T1000 (cell line): ENCODE results near the gene IWS1.
"Not testable (repeated sequence)": the region's sequence is repeated elsewhere in the genome, so short reads cannot be mapped to it uniquely, and the experiment has no call there.

Experiments used
- DNase-seq: peaks from one replicate; lab custom pipeline; 2025; ENCODE audit warnings: mixed read lengths; lab: John Stamatoyannopoulos, UW

The IWS1 gene

DNA sequence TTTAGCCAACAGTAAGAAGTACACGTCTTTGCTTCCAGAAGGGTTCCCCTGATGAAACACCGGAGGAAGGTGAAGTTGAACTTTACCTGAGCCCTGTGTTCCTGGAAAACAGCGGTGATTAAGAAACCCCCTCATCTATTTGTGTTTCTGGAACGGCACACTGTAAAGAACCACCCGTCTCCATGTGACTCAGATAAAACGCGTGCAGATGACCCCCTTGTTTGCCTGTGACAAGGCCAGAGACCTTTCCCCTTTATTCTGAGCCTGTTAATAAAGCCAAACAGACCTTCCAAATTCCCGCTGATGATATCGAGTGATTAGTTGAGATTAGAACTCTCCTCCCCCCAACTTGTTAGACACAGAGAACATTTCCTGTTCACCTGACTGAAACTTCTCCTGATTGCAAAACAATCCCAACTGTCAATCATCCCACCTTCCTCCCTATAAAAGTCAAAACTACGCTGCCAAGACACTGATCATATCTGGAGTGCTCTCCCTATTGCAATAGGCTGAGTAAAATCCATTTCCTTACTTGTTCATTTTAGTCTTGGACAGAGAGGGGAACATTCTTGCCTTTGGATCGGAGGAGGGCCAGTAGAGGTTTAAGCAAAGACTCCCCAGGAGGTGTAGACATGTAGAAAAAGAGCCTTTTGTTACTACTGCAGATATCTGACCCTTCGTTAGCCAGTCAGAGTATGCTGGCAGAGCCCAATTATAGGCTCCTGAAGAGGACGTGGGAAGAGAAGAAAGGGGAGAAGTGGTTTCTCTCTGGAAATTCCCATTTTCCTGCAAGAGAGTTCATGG lies 914 bp upstream of the IWS1 start:
- no peak for DNase-seq

DNA sequence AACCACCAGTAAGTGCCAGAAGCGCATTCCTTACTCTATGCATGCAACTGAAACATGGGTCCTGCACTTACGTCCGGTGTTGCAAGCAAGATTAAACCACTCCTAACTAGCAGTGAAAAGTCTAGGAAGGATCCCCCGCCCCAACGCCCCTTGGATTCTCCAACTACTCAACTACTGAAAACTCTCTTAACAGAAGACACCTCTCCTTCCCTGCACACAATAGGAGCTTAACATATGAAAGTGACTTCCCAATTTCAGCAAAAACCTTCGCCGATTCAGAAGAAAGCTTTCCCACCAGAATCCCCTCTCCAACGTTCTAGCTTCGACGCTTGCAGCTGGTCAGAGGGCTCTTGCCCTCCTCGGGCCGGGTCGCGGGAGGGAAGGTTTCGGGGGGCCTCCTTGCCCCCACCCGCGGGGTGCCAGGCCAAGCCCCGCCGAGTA lies 578 bp downstream of the IWS1 start:
- DNase-seq, result no peak

DNA sequence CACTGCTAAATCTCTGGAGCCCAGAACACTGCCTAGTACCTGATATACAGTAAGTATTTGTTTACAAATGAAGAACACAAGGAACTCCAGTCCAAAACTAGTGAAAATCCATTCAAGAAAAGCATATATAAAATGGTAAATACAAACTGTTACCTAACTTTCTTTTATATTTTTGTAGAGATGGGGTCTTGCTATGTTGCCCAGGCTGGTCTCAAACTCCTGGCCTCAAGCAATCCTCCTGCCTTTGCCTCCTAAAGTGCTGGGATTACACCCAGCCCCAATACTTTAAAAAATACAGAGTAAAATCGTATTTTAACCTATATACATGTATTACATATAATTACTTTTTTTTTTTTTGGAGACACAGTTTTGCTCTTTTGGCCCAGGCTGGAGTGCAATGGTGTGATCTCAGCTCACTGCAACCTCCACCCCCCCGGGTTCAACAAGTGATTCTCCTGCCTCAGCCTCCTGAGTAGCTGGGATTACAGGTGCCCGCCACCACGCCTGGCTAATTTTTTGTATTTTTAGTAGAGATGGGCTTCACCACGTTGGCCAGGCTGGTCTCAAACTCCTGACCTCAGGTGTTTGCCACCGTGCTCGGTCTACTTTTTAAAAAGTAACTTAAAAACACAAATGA lies 2.0 kb downstream of the IWS1 start:
- not testable (repeated sequence) for DNase-seq

DNA sequence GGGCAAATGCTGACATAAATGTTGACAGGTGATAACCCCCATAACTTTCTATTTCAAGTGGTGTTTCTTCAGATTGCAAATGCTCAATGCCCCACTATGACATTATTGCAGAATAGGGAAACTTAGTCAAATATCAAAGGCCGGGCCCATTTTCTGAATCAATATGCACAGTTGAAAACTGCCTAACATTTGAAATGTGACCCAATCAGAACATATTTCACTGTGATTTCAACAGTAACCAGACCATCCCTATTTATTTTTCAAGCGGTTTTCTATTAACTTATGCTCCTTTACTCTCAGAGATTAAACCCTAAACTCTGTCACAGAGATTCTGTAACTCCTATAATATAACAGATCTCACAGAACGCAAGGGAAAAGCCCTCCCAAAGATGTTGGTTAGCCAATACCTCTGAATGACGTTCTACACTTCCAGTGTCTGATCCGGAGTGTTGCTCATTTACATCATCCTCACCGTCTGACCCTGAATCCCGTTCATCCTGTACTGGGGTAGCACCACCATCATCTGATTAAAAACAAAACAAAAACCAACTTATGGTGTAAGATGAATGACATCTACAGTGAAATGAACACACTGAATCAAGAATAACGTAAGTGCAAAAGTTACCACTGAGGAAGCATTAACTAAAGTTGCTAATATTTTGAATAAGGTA lies 2.9 kb downstream of the IWS1 start:
- DNase-seq, result no peak

DNA sequence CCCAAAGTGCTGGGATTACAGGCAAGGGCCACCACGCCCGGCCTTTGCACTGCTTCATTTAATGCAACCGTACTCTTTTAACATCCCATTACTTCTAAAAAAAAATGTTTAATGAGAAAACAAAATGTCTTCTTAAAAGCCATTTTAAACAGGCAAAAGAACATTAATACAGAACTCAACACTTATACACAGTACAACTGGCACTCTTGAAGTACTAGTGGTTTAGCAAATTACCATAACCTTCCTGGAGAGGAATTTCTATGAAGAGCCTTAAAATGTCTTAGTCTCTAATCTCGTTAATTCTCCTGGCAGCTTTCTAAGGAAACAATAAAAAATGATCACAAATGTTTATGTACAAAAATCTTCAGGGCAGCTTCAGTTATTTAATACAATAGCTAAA lies 5.9 kb downstream of the IWS1 start:
- no peak for DNase-seq

DNA sequence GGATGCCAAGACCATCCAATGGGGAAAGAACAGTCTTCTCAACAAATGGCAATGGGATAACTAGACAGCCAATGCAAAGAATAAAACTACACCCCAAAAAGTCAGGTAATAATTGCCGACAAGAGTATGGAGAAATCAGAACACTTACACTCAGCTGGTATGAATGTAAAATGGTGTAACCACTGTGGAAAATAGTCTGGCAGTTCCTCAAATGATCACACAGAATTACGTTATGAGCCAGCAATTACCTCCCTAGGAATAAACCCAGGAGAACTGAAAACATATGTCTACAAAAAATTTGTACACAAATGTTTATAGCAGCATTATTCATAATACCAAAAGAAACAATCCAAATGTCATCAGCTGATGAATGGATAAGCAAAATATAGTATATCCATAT lies 8.8 kb downstream of the IWS1 start:
- DNase-seq, result no peak

DNA sequence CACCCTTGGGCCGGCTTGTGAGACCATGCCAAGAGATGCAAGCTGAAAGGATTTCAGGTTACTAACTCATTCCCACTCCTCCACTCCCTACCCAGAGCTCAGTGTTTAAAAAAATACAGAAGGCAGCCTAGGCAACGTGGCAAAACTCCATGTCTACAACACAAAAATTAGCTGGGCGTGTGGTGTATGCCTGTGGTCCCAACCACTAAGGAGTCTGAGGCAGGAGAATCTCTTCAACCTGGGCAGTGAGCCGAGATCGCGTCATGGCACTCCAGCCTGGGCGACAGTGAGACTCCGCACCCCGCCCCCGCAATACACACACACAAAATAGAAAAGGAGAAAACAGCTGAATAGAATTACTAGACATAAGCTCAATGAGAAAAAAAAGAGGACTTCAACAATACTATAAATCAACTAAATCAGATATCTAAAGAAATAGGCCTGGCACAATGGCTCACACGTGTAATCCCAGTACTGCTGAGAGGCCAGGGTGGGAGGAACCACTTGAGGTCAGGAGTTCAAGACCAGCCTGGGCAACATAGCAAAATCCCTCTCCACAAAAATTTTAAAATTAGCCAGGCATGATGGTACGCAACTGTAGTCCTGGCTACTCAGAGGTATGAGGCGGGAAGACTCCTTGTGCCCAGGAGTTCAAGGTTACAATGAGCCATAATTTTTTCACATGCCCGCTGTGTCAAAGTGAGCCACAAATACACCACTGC lies 10.1 kb downstream of the IWS1 start:
- no peak for DNase-seq

DNA sequence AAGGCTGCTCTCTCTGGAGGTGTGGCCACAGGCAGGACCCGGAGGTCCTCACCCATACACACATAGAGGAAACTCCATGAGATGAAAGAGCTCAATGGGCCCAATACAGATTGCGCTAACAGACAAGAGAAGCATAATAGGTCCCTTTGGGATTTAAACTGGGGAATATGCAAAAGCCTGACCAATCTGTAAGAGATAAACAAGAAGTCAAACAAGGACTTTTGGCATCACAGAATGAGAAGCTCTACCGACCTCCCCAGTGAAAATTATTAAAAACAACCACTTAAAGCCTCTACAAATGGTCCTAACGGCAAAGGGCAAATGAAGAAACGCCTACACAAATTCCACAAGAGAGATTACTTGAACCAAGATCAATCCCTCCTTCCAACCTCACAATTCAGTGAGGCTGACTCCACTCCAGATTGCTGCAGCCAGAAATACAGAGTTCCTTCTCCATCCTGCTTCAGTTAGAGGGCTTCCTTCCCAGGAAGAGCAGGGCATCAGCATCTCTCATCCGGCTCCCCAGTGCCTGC lies 10.8 kb downstream of the IWS1 start:
- DNase-seq, result no peak

DNA sequence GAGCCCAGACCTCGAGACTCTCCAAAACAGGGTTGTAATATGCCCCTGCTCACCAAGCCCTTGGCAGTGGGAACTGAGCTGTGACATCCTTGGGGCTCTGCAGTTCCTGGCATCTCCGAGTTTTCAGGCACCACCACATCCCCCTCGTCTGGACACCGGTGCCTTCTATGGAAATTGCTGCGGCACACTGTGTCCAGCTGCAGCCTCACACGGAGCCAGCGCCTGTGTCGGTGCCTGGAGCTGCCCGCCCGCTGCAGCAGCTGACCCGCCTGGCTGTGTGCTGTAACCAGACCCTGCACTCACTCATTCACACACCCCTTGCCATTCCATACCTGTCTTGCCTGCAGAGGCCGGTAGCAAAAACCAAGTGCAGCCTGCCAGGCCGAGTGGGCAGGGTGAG lies 11.8 kb downstream of the IWS1 start:
- DNase-seq, result no peak

DNA sequence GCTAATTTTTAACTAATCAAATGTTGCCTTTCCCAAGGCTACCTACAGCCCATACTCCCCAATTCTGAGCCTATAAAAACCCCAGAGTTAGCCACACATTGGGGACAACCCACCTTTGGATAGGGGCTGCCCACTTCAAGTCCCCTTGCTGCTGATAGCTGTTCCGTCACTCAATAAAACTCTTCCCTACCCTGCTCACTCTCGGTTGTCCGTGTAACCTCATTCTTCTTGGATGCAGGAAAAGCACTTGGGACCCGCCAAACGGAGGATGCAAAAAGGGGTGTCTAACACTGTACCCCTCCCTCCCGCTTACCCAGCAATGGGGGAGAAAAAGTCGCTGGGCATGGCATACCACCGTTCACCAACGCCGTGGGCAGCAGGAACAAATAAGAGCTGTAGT lies 12.2 kb downstream of the IWS1 start:
- DNase-seq, result no peak

DNA sequence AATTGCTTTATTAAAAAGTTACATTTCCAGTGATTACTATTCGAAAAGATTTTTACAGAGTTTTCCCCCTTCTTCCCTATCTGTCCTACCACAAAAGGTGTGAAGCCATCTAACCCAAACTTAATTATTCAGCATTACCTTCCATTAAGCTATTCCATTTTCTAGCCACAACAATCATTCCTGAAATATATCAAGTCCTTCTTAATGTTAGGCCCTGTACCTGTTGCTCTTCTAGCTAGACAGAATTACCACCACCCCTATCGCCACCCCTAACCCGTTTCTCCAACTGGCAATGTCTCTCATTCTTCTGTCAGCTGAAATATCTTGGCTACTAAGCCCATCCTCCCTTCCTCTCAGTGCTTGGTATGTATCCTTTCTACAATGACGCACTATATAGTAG lies 13.9 kb downstream of the IWS1 start:
- DNase-seq, result no peak

DNA sequence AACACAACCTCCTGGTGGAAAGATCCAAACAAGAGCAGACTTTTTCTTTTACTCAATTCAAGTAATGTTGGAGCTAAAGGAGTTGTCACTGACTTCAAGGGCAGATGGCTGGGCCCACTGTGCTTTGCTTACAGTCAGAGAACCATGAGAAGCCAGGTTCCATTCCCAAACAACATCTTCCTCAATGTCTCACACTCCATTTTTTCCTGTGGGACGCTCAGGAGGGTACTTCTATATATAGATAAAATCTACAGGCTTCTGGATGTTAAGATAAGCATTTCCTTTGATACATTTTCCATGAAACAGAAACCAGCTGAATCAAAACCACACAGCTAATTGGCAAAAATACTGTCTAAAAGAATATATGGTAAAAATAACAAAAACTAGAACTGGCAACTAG lies 14.4 kb downstream of the IWS1 start:
- DNase-seq, result no peak

DNA sequence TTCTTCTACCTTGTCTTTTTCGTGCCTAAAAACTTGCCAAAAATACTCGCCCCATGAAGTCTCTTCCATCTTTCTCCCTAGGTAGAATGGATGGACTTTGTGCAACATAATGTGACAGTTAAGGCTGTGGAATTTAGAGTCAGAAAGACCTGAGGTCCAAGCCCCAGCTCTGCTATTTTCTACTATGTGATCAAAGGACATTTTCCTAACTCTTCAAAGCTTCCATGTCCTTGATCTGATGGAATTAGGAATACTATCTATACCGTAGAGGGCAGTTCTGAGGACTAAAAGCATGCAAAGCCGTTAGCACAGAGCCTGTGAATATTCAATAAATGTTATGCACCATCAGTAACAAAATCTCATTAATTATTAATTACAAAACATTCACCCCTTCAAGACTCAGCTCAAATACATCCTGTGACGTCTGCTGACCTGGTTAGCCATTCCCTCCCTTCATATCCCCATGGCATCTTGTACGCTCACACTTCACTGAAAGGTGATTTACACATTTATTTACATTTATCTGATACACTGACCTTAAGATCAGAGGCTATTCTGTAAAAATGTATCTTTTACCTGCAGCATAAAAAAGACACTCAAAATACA lies 15.1 kb downstream of the IWS1 start:
- DNase-seq, result no peak

DNA sequence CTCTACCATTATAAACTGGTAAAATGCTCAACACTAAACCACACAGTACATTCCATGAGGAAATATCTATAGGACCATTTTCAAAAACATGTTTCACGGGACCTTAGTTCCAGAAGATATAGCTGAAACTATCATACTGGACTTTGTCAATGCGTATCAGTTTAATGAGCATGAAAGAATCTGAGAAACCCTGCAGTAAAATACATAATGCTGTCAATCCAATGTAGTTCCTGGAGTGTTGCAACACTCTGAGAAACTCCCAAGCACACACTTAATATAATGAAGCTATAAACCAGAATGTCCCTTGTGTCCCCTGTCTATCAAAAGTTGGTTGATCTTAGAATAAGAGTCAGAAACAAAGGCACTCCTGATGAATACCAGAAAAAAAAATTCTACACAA lies 16.2 kb downstream of the IWS1 start:
- no peak for DNase-seq

DNA sequence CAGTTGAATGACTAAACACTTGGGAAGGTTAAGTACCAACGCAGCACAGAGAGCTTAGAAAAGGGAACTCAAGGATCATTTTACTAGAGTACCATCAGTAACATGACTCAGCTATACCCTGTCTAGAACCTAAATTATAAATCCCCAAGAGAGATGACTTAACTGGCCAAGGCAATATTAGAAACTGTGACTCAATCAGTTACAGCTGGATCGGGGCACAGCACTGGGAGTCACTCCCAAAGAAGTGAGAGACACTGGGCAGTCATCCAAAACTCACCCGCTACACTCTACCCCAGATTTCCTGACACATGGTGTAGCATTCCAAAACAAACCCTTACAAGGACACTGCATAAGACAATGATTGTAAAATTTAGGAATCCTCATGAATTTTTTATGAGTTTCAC lies 17.7 kb downstream of the IWS1 start:
- peak; percentile 88 for DNase-seq

DNA sequence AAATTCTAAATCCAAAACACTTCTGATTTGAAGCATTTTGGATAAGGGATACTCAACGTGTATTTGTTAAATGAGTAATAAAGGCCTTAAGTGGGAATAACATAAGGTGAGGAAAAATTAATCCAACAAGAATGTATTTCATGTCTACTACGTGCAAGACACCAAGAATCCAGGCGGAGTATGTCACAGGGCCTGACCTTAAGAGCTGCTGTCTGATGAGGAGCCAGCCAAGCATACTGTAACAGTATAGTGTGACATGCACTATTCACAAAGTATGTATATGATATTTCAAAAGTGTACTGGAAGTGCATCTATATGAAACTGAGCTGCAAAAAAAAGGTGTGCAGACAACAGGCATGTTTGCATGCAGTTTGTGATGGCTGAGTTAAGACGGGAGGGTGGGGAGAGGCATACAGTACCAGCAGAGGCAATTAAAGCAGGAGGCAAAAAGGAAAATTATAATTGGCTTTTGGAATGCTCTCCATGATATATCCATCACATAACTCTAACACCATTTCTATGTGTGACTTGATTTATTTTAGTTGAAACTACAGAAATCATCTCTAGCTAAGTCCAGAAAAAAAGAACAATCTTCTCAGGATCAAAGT lies 18.2 kb downstream of the IWS1 start:
- no peak for DNase-seq

DNA sequence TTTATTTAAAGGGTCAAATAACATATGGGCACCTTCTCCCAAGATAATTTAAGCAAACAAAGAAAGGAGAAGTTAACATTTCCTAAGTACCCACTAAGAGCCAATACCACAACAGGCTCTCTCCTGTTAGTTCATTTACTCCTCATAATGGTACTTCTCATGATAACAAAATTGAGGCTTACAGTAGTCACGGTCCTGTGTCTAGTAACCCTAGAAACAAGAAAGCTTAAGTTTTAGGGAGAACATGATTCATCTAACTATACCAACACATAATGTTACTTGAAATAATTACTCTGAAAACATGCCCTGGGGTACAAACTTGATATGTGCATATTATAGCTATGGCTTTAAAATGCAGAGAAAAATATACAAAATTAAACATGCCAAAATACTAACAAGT lies 19.8 kb downstream of the IWS1 start:
- DNase-seq, result no peak

DNA sequence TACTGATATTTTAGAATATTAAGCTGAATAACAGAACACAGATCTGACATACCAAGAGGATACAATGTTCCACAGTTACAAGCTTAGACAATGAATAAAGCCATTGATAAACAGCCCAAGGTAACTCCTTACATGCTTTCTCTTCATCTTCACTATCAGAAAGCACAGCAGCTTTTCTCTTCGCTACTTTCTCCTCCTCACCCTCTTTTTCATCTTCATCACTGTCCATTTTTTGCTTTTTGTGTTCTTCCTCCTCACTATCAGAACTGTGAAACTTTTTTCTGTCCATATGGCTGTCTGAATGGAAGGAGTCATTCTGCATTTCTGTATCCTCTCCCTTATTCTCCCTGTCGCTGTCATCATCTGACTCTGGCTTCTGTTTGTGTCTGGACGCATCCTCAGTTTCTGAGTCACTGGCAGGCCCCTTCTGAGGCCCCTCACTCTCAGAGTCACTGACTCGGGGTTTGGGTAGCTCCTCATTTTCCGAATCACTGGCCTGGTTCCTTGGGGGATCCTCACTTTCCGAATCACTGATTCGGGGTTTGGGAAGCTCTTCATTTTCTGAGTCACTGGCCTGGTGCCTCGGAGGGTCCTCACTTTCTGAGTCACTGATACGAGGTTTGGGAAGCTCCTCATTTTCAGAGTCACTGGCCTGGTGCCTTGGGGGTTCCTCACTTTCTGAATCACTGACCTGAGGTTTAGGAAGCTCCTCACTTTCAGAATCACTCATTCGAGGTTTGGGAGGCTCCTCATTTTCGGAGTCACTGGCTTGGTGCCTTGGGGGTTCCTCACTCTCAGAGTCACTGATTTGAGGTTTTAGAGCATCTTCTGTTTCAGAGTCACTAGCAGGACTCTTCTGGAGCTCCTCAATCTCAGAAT lies 21.5 kb downstream of the IWS1 start:
- DNase-seq, result peak; percentile 38

DNA sequence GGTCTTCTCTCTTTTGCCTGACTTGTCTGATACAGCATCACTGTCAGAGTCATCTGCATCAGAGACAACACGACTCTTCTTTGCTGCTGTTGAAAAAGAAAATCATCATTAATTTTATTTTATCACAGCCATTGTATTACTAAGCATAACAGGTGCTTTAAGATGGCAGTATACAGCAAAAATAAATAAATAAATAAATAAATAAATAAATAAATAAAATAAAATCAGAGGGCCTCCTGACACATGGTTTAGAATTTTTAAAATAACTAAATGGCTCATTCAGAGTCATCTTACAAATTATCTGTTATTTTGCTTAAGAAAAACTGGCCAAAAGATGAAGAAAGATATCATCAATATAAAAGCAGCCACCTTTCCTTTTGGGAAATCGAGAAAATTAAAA lies 22.8 kb downstream of the IWS1 start:
- no peak for DNase-seq

DNA sequence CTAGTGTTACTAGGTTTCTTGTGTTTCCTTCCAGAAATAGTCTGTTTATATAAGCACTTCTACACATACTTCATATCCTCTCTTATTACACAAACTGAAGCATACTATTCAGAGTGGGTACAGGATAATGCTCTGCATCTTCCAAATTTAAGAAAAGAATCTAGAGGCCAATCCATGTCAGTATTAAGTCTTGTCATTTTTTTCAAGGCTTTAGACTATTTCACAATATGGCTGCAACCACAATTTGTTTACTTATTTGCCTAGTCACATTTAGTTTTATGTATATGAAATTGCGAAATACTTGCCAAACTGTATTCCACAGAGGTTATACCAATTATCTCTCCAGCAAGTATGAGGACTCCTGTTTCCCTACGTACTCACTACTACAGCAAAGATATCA lies 27.9 kb downstream of the IWS1 start:
- no peak for DNase-seq
